A549 (cell line): ENCODE results near the gene HS3ST5. TPM values are rescaled to one million over a fixed set of nuclear protein-coding genes. Genes with fewer than 3 reads are reported as not detected.

Source experiments
- ATAC-seq, 2 experiments: fragments of 200-7000 bp in 1 of 2; fragments of >200 bp in 1 of 2; cut with Nextera tagmentation in 1 of 2; cut with Tn5 transposase in 1 of 2; 3 replicates each; pipeline versions ENCODE4 v1.8.0 to v1.9.1; 2018 to 2020; ENCODE audit warnings: mild to moderate bottlenecking in 1 of 2, moderate library complexity in 1 of 2
- CTCF ChIA-PET: fragments of 300-600 bp; sonication (Branson Sonifier 250); formaldehyde crosslinking; extraction: SDS; loops from one replicate; lab custom pipeline; 2021; ENCODE audit warnings: antibody characterized with exemption, inconsistent platforms; lab: Yijun Ruan, JAX
- POLR2A ChIA-PET: fragments of 350-600 bp; formaldehyde crosslinking; extraction: SDS; loops from one replicate; lab custom pipeline; 2021; ENCODE audit warnings: antibody characterized with exemption, inconsistent platforms; lab: Yijun Ruan, JAX
- DNase-seq, 2 experiments: peaks; one replicate each; pipeline versions ENCODE4 v3.0.0 to v3.0.0-alpha.2; 2011 to 2016; ENCODE audit warnings: low read depth in 1 of 2, low spot score in 1 of 2
- FAIRE-seq: peaks from 2 replicates; lab custom pipeline; 2011; peaks lifted over from hg19 to GRCh38; lab: Jason Lieb, UNC
- H3K27ac ChIP-seq, 2 experiments: fragments of >200 bp; sonication (Bioruptor Twin); formaldehyde crosslinking; 3 replicates each; pipeline ENCODE4 v1.5.1; 2016 to 2017
- H3K4me1 ChIP-seq: fragments of >200 bp; sonication (Bioruptor Twin); formaldehyde crosslinking; 3 replicates; pipeline ENCODE4 v1.6.1; 2016
- H3K4me2 ChIP-seq: fragments of >200 bp; sonication (Bioruptor Twin); formaldehyde crosslinking; 3 replicates; pipeline ENCODE4 v1.6.1; 2016
- H3K4me3 ChIP-seq: fragments of >200 bp; sonication (Bioruptor Twin); formaldehyde crosslinking; 3 replicates; pipeline ENCODE4 v1.5.1; 2016
- H3K9me3 ChIP-seq: fragments of >200 bp; sonication (Bioruptor Twin); formaldehyde crosslinking; 3 replicates; pipeline ENCODE4 v1.6.1; 2016
- CBX2 ChIP-seq: fragments of 200-600 bp; sonication (generic); IDR thresholded peaks from 2 replicates; pipeline ENCODE4 v1.6.1; 2016; ENCODE audit warnings: low read depth, mild to moderate bottlenecking, borderline replicate concordance
- CBX8 ChIP-seq: fragments of 200-600 bp; sonication (generic); IDR thresholded peaks from 2 replicates; pipeline ENCODE4 v1.6.1; 2016
- CEBPB ChIP-seq, 2 experiments: fragments of >200 bp in 1 of 2; sonication (Bioruptor Twin) in 1 of 2; formaldehyde crosslinking in 1 of 2; IDR thresholded peaks; 2 replicates each; pipeline ENCODE4 v1.6.1; 2012 to 2016
- EHF ChIP-seq: fragments of 250-450 bp; sonication (Bioruptor Pico); IDR thresholded peaks from 2 replicates; pipeline ENCODE4 v1.5.0; 2020; ENCODE audit warnings: mild to moderate bottlenecking
- EHMT2 ChIP-seq: fragments of 200-600 bp; sonication (generic); IDR thresholded peaks from 2 replicates; pipeline ENCODE4 v1.6.1; 2016; ENCODE audit warnings: antibody characterized with exemption, low read depth, mild to moderate bottlenecking, moderate library complexity
- ESRRA ChIP-seq: fragments of 150-350 bp; IDR thresholded peaks from 2 replicates; pipeline ENCODE4 v1.6.1; 2014; ENCODE audit warnings: mild to moderate bottlenecking, low read length, borderline replicate concordance
- GATA3 ChIP-seq: IDR thresholded peaks from 2 replicates; pipeline ENCODE4 v1.6.1; 2012; ENCODE audit warnings: borderline replicate concordance
- KDM5A ChIP-seq: fragments of 200-600 bp; sonication (generic); IDR thresholded peaks from 2 replicates; pipeline ENCODE4 v1.6.1; 2016; ENCODE audit warnings: antibody characterized with exemption, mild to moderate bottlenecking
- MAZ ChIP-seq: fragments of 150-350 bp; IDR thresholded peaks from 2 replicates; pipeline ENCODE4 v1.6.1; 2014; ENCODE audit warnings: antibody characterized with exemption, low read depth, low read length, borderline replicate concordance
- MYC ChIP-seq: IDR thresholded peaks from 2 replicates; pipeline ENCODE4 v1.6.1; 2012; ENCODE audit warnings: mild to moderate bottlenecking, inconsistent platforms, low read length, improper control_type of control experiment, borderline replicate concordance
- NFE2L2 ChIP-seq: fragments of 150-350 bp; conservative IDR thresholded peaks from 2 replicates; pipeline ENCODE4 v1.6.1; 2014; ENCODE audit warnings: low read length
- NR3C1 ChIP-seq: fragments of >200 bp; sonication (Bioruptor Twin); formaldehyde crosslinking; IDR thresholded peaks from 3 replicates; pipeline ENCODE4 v1.6.1; 2017
- POLR2A ChIP-seq: IDR thresholded peaks from 2 replicates; pipeline ENCODE4 v1.6.1; 2012; ENCODE audit warnings: mild to moderate bottlenecking, low read length
- RAD21 ChIP-seq, 2 experiments: fragments of >200 bp in 1 of 2; sonication (Bioruptor Twin) in 1 of 2; formaldehyde crosslinking in 1 of 2; IDR thresholded peaks in 1 of 2; conservative IDR thresholded peaks in 1 of 2; 2 replicates in 1 of 2; 3 replicates in 1 of 2; pipeline ENCODE4 v1.6.1; 2012 to 2018; ENCODE audit warnings: inconsistent platforms in 1 of 2
- RCOR1 ChIP-seq: fragments of 150-350 bp; IDR thresholded peaks from 2 replicates; pipeline ENCODE4 v1.6.1; 2014; ENCODE audit warnings: antibody characterized with exemption, low read length, low read depth
- RFX5 ChIP-seq: fragments of 450-650 bp; IDR thresholded peaks from 2 replicates; pipeline ENCODE4 v1.7.1; 2014; ENCODE audit warnings: antibody characterized with exemption, mild to moderate bottlenecking, moderate library complexity
- TP53 ChIP-seq: fragments of 250-450 bp; sonication (Bioruptor Pico); IDR thresholded peaks from 2 replicates; pipeline ENCODE4 v1.5.0; 2021; ENCODE audit warnings: mild to moderate bottlenecking, moderate library complexity
- ZNF302 ChIP-seq: fragments of 250-450 bp; sonication (Bioruptor Pico); IDR thresholded peaks from 2 replicates; pipeline ENCODE4 v1.9.0; 2021; ENCODE audit warnings: inconsistent platforms, mild to moderate bottlenecking, moderate library complexity
- ZSCAN20 ChIP-seq: fragments of 250-450 bp; sonication (Bioruptor Pico); IDR thresholded peaks from 2 replicates; pipeline ENCODE4 v1.8.0; 2022; ENCODE audit warnings: mild to moderate bottlenecking, moderate library complexity
- WGBS: methylation state at CpG from one replicate; pipeline ENCODE4 v1.1.6; 2017; ENCODE audit errors: missing lambda C conversion rate; 5-methylcytosine and 5-hydroxymethylcytosine counted together
- polyA plus RNA-seq, 4 experiments: library from polyadenylated mRNA; depleted of rRNA in 3 of 4; stranded (reverse); fragments of >200 nt; fragmentation: RNase III in 1 of 4; extraction: RNeasy Plus Mini Kit Qiagen cat#74134 plus additional on column Dnase treatment in 1 of 4; gene quantifications; 2 replicates in 3 of 4; 3 replicates in 1 of 4; pipeline ENCODE4 v1.2.3, GENCODE V29; 2011 to 2017
- TF ChIP-seq, protein P1 (sequence below): fragments of 250-450 bp; sonication (Bioruptor Pico); IDR thresholded peaks from 2 replicates; pipeline ENCODE4 v1.5.0; 2021; ENCODE audit warnings: mild to moderate bottlenecking, moderate library complexity, borderline replicate concordance
- TF ChIP-seq, protein P2 (sequence below): fragments of 200-600 bp; sonication (generic); IDR thresholded peaks from 2 replicates; pipeline ENCODE4 v1.6.1; 2016; ENCODE audit warnings: antibody characterized with exemption, mild to moderate bottlenecking, moderate library complexity
- TF ChIP-seq, protein P3 (sequence below): fragments of 150-350 bp; IDR thresholded peaks from 2 replicates; pipeline ENCODE4 v1.6.1; 2014; ENCODE audit warnings: low read depth, mild to moderate bottlenecking, low read length
- TF ChIP-seq, protein P4 (sequence below): fragments of >200 bp; sonication (Bioruptor Twin); formaldehyde crosslinking; IDR thresholded peaks from 3 replicates; pipeline ENCODE4 v1.6.1; 2016
- TF ChIP-seq, protein P5 (sequence below): IDR thresholded peaks from 2 replicates; pipeline ENCODE4 v1.6.1; 2012; ENCODE audit warnings: low read depth, borderline replicate concordance

Gene HS3ST5
- polyA plus RNA-seq, 2 of the 4 experiments (the other 2 are of a cell fraction), result not detected

DNA sequence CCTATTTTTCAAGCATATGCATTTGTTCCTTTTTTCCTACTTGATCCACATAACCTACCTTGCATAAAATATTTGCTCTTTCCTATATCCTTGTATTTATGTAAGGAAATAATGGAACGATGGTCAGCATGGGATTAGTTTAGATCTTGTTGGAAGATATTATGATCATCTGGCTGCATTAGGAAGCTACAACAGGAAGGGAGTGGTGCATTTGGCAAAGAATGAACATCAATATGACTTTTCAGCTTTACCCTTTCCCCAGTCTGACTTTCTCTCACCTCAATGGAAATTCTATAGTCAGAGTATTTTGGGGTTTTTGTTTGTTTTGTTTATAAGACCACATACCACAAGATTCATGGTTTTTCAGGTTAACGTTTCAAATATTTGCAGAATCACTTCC is 66.0 kb downstream of the HS3ST5 start:
- TF ChIP-seq CBX8 (no peak), TP53 (CRISPR knock-in tag) (no peak), ZSCAN20 (CRISPR knock-in tag) (no peak), EHMT2 (no peak), KDM5A (no peak)
- H3K9me3 ChIP-seq, result no peaks in the 10 kb centered on the region
- no peak overlapping the region for H3K27ac ChIP-seq
- no peak overlapping the region for H3K4me3 ChIP-seq
- ChIA-PET POLR2A (no interaction called here), CTCF (interaction anchor here (0.6 kb wide), 1 partner anchor 285 kb away, joined by 3 read pairs; no protein-coding TSS in a partner anchor)
- H3K4me1 ChIP-seq, result no peaks in the 10 kb centered on the region
- no peak overlapping the region for H3K4me2 ChIP-seq
- DNase-seq, result no peak
- no peak for ATAC-seq
- no peak for FAIRE-seq
- WGBS, result 21% methylated on average over 2 of the region's 2 CpGs

DNA sequence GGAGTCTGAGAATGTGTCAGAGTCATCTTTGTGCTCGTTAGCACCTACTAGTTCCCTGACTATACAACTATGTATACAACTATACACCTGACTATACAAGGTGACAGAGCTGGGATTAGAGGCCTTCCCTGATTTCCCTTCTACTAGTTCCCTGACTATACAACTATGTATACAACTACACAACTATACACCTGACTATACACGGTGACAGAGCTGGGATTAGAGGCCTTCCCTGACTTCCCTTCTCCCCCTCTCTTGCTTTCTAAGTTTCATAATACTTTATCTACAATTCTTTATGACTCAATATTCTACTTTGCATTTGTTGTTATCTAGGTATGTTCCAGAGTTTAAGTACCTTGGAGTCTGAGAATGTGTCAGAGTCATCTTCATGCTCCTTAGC is 68.0 kb downstream of the HS3ST5 start:
- ATAC-seq, result no peak
- 0% methylated on average over 2 of the region's 2 CpGs for WGBS
- H3K4me3 ChIP-seq, result no peak overlapping the region
- H3K4me2 ChIP-seq, result no peak overlapping the region
- DNase-seq, result no peak
- no peaks in the 10 kb centered on the region for H3K9me3 ChIP-seq
- FAIRE-seq, result no peak
- no peak overlapping the region for H3K27ac ChIP-seq
- ChIA-PET POLR2A (no interaction called here), CTCF (no interaction called here)
- H3K4me1 ChIP-seq, result no peaks in the 10 kb centered on the region
- TF ChIP-seq, protein P1, sequence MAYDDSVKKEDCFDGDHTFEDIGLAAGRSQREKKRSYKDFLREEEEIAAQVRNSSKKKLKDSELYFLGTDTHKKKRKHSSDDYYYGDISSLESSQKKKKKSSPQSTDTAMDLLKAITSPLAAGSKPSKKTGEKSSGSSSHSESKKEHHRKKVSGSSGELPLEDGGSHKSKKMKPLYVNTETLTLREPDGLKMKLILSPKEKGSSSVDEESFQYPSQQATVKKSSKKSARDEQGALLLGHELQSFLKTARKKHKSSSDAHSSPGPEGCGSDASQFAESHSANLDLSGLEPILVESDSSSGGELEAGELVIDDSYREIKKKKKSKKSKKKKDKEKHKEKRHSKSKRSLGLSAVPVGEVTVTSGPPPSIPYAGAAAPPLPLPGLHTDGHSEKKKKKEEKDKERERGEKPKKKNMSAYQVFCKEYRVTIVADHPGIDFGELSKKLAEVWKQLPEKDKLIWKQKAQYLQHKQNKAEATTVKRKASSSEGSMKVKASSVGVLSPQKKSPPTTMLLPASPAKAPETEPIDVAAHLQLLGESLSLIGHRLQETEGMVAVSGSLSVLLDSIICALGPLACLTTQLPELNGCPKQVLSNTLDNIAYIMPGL (CRISPR knock-in tag), result no peak
- TF ChIP-seq MYC (no peak), POLR2A (no peak), RFX5 (no peak), NR3C1 (no peak), MAZ (no peak), CEBPB (IDR thresholded peaks at IDR 0.05) (no peak), RCOR1 (no peak), ZNF302 (CRISPR knock-in tag) (no peak), RAD21 (conservative IDR thresholded peaks at IDR 0.05 in 1 of 2, IDR thresholded peaks at IDR 0.05 in 1 of 2) (no peak), KDM5A (no peak)
- TF ChIP-seq, protein P2, sequence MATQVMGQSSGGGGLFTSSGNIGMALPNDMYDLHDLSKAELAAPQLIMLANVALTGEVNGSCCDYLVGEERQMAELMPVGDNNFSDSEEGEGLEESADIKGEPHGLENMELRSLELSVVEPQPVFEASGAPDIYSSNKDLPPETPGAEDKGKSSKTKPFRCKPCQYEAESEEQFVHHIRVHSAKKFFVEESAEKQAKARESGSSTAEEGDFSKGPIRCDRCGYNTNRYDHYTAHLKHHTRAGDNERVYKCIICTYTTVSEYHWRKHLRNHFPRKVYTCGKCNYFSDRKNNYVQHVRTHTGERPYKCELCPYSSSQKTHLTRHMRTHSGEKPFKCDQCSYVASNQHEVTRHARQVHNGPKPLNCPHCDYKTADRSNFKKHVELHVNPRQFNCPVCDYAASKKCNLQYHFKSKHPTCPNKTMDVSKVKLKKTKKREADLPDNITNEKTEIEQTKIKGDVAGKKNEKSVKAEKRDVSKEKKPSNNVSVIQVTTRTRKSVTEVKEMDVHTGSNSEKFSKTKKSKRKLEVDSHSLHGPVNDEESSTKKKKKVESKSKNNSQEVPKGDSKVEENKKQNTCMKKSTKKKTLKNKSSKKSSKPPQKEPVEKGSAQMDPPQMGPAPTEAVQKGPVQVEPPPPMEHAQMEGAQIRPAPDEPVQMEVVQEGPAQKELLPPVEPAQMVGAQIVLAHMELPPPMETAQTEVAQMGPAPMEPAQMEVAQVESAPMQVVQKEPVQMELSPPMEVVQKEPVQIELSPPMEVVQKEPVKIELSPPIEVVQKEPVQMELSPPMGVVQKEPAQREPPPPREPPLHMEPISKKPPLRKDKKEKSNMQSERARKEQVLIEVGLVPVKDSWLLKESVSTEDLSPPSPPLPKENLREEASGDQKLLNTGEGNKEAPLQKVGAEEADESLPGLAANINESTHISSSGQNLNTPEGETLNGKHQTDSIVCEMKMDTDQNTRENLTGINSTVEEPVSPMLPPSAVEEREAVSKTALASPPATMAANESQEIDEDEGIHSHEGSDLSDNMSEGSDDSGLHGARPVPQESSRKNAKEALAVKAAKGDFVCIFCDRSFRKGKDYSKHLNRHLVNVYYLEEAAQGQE, result no peak
- TF ChIP-seq, protein P3, sequence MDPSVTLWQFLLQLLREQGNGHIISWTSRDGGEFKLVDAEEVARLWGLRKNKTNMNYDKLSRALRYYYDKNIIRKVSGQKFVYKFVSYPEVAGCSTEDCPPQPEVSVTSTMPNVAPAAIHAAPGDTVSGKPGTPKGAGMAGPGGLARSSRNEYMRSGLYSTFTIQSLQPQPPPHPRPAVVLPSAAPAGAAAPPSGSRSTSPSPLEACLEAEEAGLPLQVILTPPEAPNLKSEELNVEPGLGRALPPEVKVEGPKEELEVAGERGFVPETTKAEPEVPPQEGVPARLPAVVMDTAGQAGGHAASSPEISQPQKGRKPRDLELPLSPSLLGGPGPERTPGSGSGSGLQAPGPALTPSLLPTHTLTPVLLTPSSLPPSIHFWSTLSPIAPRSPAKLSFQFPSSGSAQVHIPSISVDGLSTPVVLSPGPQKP, result no peak

DNA sequence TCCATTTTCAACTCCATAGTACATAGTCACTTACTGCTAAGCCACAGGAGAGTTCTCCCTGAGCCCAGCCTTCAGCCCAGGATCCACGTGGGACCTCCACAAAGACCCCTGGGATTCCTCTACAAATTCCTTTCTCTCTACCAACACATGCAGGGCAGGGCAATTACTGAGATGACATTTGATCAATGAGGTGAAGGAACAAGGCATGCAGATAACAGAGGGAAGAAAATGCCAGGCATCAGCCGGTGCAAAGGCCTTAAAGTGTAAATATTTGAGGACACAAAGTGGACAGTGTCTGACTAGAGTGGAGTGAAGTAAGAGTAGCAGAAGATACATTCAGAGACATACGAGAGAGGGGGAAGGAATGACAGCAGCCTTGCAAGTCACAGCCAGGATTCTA is 70.2 kb downstream of the HS3ST5 start:
- POLR2A ChIA-PET, result no interaction called here
- Histone ChIP-seq H3K4me2 (no peak overlapping the region), H3K4me1 (no peaks in the 10 kb centered on the region), H3K4me3 (no peak overlapping the region), H3K27ac (no peak overlapping the region), H3K9me3 (no peaks in the 10 kb centered on the region)
- no peak for DNase-seq
- ATAC-seq, result no peak
- CTCF ChIA-PET, result no interaction called here
- WGBS, result 0% methylated on average over 3 of the region's 3 CpGs
- no peak for FAIRE-seq
- TF ChIP-seq NR3C1, result no peak
- no peak for TF ChIP-seq GATA3
- TF ChIP-seq ESRRA, result no peak
- TF ChIP-seq EHF, result no peak
- no peak for TF ChIP-seq CBX2
- TF ChIP-seq, protein P4, sequence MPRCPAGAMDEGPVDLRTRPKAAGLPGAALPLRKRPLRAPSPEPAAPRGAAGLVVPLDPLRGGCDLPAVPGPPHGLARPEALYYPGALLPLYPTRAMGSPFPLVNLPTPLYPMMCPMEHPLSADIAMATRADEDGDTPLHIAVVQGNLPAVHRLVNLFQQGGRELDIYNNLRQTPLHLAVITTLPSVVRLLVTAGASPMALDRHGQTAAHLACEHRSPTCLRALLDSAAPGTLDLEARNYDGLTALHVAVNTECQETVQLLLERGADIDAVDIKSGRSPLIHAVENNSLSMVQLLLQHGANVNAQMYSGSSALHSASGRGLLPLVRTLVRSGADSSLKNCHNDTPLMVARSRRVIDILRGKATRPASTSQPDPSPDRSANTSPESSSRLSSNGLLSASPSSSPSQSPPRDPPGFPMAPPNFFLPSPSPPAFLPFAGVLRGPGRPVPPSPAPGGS, result no peak
- no peak for TF ChIP-seq NFE2L2
- TF ChIP-seq, protein P3, result no peak
- TF ChIP-seq ZSCAN20 (CRISPR knock-in tag), result no peak
- TF ChIP-seq, protein P5, sequence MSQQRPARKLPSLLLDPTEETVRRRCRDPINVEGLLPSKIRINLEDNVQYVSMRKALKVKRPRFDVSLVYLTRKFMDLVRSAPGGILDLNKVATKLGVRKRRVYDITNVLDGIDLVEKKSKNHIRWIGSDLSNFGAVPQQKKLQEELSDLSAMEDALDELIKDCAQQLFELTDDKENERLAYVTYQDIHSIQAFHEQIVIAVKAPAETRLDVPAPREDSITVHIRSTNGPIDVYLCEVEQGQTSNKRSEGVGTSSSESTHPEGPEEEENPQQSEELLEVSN, result no peak
